Activated T-cell treated with anti-CD3 and anti-CD28 coated beads, Interleukin-2, amount 50 U/mL, for 24 hours (primary cell): ENCODE data around the gene AKAP4.

ENCODE experiments used
- DNase-seq: peaks from one replicate; pipeline ENCODE4 v3.0.0-alpha.2; 2020
- H3K27ac Mint-ChIP-seq: 2 replicates; pipeline ENCODE4 v1.8.0; 2020; ENCODE audit warnings: mild to moderate bottlenecking, mixed read lengths
- H3K27me3 Mint-ChIP-seq: 2 replicates; pipeline ENCODE4 v1.8.0; 2020; ENCODE audit warnings: mixed read lengths
- H3K36me3 Mint-ChIP-seq: 2 replicates; pipeline ENCODE4 v1.8.0; 2020; ENCODE audit warnings: low read depth, mixed read lengths
- H3K4me1 Mint-ChIP-seq: 2 replicates; pipeline ENCODE4 v1.8.0; 2020; ENCODE audit warnings: low read depth, mixed read lengths
- H3K4me3 Mint-ChIP-seq: 2 replicates; pipeline ENCODE4 v1.8.0; 2020; ENCODE audit warnings: mild to moderate bottlenecking, moderate library complexity, mixed read lengths
- H3K9me3 Mint-ChIP-seq: 2 replicates; pipeline ENCODE4 v1.8.0; 2020; ENCODE audit warnings: mixed read lengths

Gene AKAP4

GRCh38 chrX:50161127-50161526, 39.7 kb downstream of the AKAP4 start:
- DNase-seq: no peak
- H3K27me3 Mint-ChIP-seq: peaks cover 45% of the 10 kb centered on the region
- peaks cover 3% of the 10 kb centered on the region for H3K4me1 Mint-ChIP-seq
- H3K36me3 Mint-ChIP-seq: no peaks in the 10 kb centered on the region
- no peak overlapping the region for H3K27ac Mint-ChIP-seq
- no peak overlapping the region for H3K4me3 Mint-ChIP-seq
- H3K9me3 Mint-ChIP-seq: no peaks in the 10 kb centered on the region

- no peak overlapping the region for H3K4me3 Mint-ChIP-seq
These were observed 42.2 kb downstream of the AKAP4 start for GRCh38 chrX:50158593-50158992.

GRCh38 chrX:50157545-50158135, 43.2 kb downstream of the AKAP4 start:
- H3K4me1 Mint-ChIP-seq: peaks cover 3% of the 10 kb centered on the region
- peaks cover 48% of the 10 kb centered on the region for H3K27me3 Mint-ChIP-seq
- no peak for DNase-seq
- H3K36me3 Mint-ChIP-seq: no peaks in the 10 kb centered on the region
- H3K4me3 Mint-ChIP-seq: no peak overlapping the region
- H3K27ac Mint-ChIP-seq: no peak overlapping the region
- H3K9me3 Mint-ChIP-seq: no peaks in the 10 kb centered on the region

More at GRCh38 chrX:50158593-50158992, 42.2 kb downstream of the AKAP4 start:
- no peaks in the 10 kb centered on the region for H3K36me3 Mint-ChIP-seq
- H3K4me1 Mint-ChIP-seq: peaks cover 3% of the 10 kb centered on the region
- peaks cover 46% of the 10 kb centered on the region for H3K27me3 Mint-ChIP-seq
- no peaks in the 10 kb centered on the region for H3K9me3 Mint-ChIP-seq
- no peak overlapping the region for H3K27ac Mint-ChIP-seq
- no peak for DNase-seq

- no peaks in the 10 kb centered on the region for H3K36me3 Mint-ChIP-seq
- peaks cover 33% of the 10 kb centered on the region for H3K27me3 Mint-ChIP-seq
- H3K27ac Mint-ChIP-seq: no peak overlapping the region
- H3K4me3 Mint-ChIP-seq: no peak overlapping the region
- no peaks in the 10 kb centered on the region for H3K9me3 Mint-ChIP-seq
- no peaks in the 10 kb centered on the region for H3K4me1 Mint-ChIP-seq
- DNase-seq: no peak
These were observed 46.4 kb downstream of the AKAP4 start for GRCh38 chrX:50154429-50154828.

GRCh38 chrX:50152456-50152855, 48.4 kb downstream of the AKAP4 start:
- Mint-ChIP-seq H3K9me3 (no peaks in the 10 kb centered on the region), H3K4me3 (no peak overlapping the region), H3K36me3 (no peaks in the 10 kb centered on the region), H3K27me3 (peaks cover 26% of the 10 kb centered on the region), H3K4me1 (no peaks in the 10 kb centered on the region), H3K27ac (no peak overlapping the region)
- no peak for DNase-seq

- no peaks in the 10 kb centered on the region for H3K4me1 Mint-ChIP-seq
- no peak overlapping the region for H3K27ac Mint-ChIP-seq
- no peak for DNase-seq
- no peaks in the 10 kb centered on the region for H3K36me3 Mint-ChIP-seq
- H3K9me3 Mint-ChIP-seq: no peaks in the 10 kb centered on the region
- no peak overlapping the region for H3K4me3 Mint-ChIP-seq
- peaks cover 28% of the 10 kb centered on the region for H3K27me3 Mint-ChIP-seq
These were observed 52.8 kb downstream of the AKAP4 start for GRCh38 chrX:50147972-50148371.
